AG04450 (cell line): ENCODE measurements around the gene ELMO2. TPM values are rescaled to one million over a fixed set of nuclear protein-coding genes. Genes with fewer than 3 reads are reported as not detected.

Experiments used
- CTCF ChIA-PET: fragments of 300-600, 350-600 bp; formaldehyde crosslinking; extraction: SDS; loops from one replicate; lab custom pipeline; 2022; ENCODE audit warnings: antibody characterized with exemption, inconsistent platforms; lab: Charles Lee
- POLR2A ChIA-PET: fragments of 350-600 bp; formaldehyde crosslinking; extraction: SDS; loops from one replicate; lab custom pipeline; 2021; ENCODE audit warnings: antibody characterized with exemption, inconsistent platforms; lab: Yijun Ruan, JAX
- DNase-seq: peaks from one replicate; pipeline ENCODE4 v3.0.0-alpha.2; 2011; ENCODE audit warnings: low read depth, low spot score
- H3K27ac ChIP-seq: one replicate; pipeline ENCODE4 v1.5.1; 2012; ENCODE audit warnings: low read depth, low read length, control low read depth
- H3K27me3 ChIP-seq: one replicate; pipeline ENCODE4 v1.6.0; 2012; ENCODE audit warnings: low read length; ENCODE audit not compliant: control insufficient read depth, insufficient read depth
- H3K4me3 ChIP-seq: 2 replicates; pipeline ENCODE4 v1.5.1; 2011; ENCODE audit warnings: mild to moderate bottlenecking, low read depth, low read length, control low read depth
- H3K9me3 ChIP-seq: 2 replicates; pipeline ENCODE4 v1.5.1; 2012; ENCODE audit warnings: low read length; ENCODE audit not compliant: control insufficient read depth, insufficient read depth
- CTCF ChIP-seq: IDR thresholded peaks from 2 replicates; pipeline ENCODE4 v1.5.1; 2011; ENCODE audit warnings: low read depth, low read length, control low read depth, inconsistent platforms
- polyA plus RNA-seq: library from polyadenylated mRNA; depleted of rRNA; stranded (reverse); fragments of >200 nt; gene quantifications from 2 replicates; pipeline ENCODE4 v1.2.3, GENCODE V29; 2011; rRNA removed

Gene ELMO2
- polyA plus RNA-seq, 1 experiment = 34.4 TPM

- POLR2A ChIA-PET = interaction anchor here (0.8 kb wide), 1 partner anchor 142 kb away, joined by 4 read pairs; no protein-coding TSS in a partner anchor
- Histone ChIP-seq H3K27ac (no peak overlapping the region), H3K4me3 (no peak overlapping the region), H3K9me3 (no peaks in the 10 kb centered on the region), H3K27me3 (peaks cover 76% of the 10 kb centered on the region)
- no peak for DNase-seq
- no peak for TF ChIP-seq CTCF
- CTCF ChIA-PET = interaction anchor here (1.4 kb wide), 1 partner anchor 32 kb away, joined by 3 read pairs; no protein-coding TSS in a partner anchor
These were observed 89.3 kb downstream of the ELMO2 start for GRCh38 chr20:46316984-46317684.

Other genes starting within 250 kb of the ELMO2 start
- not detected in 2 replicates for gene CDH22, start 98.1 kb downstream of the ELMO2 start, polyA plus RNA-seq
- 3.3 and 4.0 TPM in 2 replicates for gene ZNF334, start 106.9 kb upstream of the ELMO2 start, polyA plus RNA-seq
- gene OCSTAMP, start 144.0 kb upstream of the ELMO2 start, polyA plus RNA-seq = not detected in 2 replicates
- gene SLC13A3, start 244.8 kb upstream of the ELMO2 start, polyA plus RNA-seq = 2.4 and 3.8 TPM in 2 replicates